Measurements from ENCODE around the gene PIGZ.

DNA sequence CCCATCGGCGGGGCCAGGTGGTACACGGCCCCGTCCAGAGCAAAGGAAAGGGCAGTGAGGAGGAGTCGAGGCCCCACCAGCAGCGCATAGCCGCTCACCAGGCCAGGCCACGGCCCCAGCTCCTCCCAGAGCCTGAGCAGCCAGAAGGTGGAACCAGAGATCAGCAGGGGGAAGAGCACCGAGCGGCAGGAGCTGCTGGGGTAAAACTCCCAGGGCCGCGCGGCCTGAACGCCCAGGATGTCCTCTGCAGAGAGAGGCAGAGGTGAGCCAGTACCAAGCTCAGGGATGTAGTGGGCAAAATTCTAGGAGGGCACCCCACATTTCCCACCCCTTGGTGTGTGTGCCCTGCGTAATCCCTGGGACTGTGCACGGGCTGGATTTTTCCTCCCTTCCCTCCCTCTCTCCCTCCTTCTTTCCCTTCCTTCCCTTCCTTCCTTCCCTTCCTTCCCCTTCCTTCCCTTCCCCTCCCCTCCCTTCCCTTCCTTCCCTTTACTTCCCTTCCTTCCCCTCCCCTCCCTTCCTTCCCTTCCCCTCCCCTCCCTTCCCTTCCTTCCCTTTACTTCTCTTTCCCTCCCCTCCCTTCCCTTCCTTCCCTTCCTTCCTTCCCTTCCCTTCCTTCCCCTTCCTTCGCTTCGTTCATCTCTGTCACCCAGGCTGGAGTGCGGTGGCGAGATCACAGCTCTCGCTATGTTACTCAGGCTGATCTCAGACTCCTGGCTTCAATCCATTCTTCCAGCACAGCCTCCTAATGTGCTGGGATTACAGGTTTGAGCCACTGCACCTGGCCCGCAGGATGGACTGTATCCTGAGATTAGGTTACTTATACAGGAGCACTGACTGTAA, 20.0 kb downstream of the PIGZ start:
- TF ChIP-seq, protein P1, sequence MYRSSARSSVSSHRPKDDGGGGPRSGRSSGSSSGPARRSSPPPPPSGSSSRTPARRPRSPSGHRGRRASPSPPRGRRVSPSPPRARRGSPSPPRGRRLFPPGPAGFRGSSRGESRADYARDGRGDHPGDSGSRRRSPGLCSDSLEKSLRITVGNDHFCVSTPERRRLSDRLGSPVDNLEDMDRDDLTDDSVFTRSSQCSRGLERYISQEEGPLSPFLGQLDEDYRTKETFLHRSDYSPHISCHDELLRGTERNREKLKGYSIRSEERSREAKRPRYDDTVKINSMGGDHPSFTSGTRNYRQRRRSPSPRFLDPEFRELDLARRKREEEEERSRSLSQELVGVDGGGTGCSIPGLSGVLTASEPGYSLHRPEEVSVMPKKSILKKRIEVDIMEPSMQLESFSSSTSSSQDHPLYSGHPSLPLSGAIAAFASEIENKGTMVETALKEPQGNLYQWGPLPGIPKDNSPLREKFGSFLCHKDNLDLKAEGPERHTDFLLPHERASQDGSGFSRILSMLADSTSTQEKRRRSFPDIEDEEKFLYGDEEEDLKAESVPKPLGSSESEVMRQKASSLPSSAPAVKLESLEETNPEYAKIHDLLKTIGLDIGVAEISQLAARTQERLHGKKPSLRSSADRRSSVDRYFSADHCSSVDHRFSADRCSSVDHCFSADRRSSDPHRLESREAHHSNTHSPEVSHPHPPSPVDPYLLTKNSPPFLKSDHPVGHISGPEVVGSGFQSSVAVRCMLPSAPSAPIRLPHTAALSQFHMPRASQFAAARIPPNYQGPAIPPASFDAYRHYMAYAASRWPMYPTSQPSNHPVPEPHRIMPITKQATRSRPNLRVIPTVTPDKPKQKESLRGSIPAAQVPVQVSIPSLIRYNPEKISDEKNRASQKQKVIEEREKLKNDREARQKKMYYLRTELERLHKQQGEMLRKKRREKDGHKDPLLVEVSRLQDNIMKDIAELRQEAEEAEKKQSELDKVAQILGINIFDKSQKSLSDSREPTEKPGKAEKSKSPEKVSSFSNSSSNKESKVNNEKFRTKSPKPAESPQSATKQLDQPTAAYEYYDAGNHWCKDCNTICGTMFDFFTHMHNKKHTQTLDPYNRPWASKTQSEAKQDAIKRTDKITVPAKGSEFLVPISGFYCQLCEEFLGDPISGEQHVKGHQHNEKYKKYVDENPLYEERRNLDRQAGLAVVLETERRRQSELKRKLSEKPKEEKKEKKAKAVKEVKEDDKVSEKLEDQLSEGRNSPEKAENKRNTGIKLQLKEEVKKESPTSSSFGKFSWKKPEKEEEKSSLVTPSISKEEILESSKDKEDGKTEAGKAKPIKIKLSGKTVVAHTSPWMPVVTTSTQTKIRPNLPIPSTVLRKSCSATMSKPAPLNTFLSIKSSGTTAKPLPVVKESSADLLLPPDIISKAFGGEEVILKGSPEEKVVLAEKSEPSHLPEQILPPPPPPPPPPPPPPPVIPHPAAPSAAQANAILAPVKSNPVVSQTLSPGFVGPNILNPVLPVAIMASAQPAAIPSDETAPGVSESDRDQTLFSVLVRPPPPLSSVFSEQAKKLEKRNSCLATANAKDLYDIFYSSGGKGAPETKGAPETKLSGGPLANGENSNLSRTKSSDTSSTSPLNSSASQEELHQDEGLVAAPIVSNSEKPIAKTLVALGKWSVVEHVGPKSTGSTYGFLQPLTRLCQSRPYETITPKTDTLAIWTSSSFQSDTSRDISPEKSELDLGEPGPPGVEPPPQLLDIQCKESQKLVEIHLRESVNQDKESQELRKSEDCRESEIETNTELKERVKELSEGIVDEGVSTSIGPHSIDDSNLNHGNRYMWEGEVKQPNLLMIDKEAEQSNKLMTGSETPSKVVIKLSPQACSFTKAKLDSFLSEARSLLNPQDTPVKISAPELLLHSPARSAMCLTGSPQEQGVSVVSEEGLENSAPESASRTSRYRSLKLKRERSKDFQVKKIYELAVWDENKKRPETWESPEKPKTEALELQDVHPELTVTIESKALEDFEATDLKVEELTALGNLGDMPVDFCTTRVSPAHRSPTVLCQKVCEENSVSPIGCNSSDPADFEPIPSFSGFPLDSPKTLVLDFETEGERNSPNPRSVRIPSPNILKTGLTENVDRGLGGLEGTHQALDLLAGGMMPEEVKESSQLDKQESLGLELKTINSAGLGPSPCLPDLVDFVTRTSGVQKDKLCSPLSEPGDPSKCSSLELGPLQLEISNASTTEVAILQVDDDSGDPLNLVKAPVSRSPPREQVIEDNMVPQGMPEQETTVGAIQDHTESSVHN (IDR thresholded peaks at IDR 0.05; ENCODE audit: borderline replicate concordance in 1 of 2, low read depth in 1 of 2) = no peak
- TF ChIP-seq, protein P2, sequence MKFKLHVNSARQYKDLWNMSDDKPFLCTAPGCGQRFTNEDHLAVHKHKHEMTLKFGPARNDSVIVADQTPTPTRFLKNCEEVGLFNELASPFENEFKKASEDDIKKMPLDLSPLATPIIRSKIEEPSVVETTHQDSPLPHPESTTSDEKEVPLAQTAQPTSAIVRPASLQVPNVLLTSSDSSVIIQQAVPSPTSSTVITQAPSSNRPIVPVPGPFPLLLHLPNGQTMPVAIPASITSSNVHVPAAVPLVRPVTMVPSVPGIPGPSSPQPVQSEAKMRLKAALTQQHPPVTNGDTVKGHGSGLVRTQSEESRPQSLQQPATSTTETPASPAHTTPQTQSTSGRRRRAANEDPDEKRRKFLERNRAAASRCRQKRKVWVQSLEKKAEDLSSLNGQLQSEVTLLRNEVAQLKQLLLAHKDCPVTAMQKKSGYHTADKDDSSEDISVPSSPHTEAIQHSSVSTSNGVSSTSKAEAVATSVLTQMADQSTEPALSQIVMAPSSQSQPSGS (CRISPR knock-in tag; IDR thresholded peaks at IDR 0.05) = no peak
- TF ChIP-seq, protein P3, sequence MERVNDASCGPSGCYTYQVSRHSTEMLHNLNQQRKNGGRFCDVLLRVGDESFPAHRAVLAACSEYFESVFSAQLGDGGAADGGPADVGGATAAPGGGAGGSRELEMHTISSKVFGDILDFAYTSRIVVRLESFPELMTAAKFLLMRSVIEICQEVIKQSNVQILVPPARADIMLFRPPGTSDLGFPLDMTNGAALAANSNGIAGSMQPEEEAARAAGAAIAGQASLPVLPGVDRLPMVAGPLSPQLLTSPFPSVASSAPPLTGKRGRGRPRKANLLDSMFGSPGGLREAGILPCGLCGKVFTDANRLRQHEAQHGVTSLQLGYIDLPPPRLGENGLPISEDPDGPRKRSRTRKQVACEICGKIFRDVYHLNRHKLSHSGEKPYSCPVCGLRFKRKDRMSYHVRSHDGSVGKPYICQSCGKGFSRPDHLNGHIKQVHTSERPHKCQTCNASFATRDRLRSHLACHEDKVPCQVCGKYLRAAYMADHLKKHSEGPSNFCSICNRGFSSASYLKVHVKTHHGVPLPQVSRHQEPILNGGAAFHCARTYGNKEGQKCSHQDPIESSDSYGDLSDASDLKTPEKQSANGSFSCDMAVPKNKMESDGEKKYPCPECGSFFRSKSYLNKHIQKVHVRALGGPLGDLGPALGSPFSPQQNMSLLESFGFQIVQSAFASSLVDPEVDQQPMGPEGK (CRISPR knock-in tag; IDR thresholded peaks at IDR 0.05; ENCODE audit: borderline replicate concordance) = no peak
- TF ChIP-seq ZNF696 (CRISPR knock-in tag; conservative IDR thresholded peaks at IDR 0.05) (no peak), GABPA (tag; conservative IDR thresholded peaks at IDR 0.05; ENCODE audit: low read depth) (no peak), ZNF274 (IDR thresholded peaks at IDR 0.05; ENCODE audit: borderline replicate concordance, low read depth, low read length) (no peak), NFIC (IDR thresholded peaks at IDR 0.05) (no peak), POLR2A (conservative IDR thresholded peaks at IDR 0.05) (no peak), NR1H2 (CRISPR knock-in tag; IDR thresholded peaks at IDR 0.05) (no peak), EGR1 (conservative IDR thresholded peaks at IDR 0.05) (no peak), SMAD3 (CRISPR knock-in tag; conservative IDR thresholded peaks at IDR 0.05) (no peak)
